ENCODE results near the gene TCEAL5.
"Not testable (repeated sequence)": the region's sequence is repeated elsewhere in the genome, so short reads cannot be mapped to it uniquely, and the experiment has no call there.

TCEAL5 gene

GRCh38 chrX:103248553-103248952 is 28.0 kb downstream of the TCEAL5 start:
- Mint-ChIP-seq H3K27me3 (ENCODE audit: low read depth, poor library complexity) (no peaks in the 10 kb centered on the region), H3K4me3 (no peak overlapping the region), H3K4me1 (peaks cover 26% of the 10 kb centered on the region), H3K27ac (no peak overlapping the region), H3K9me3 (peaks cover 7% of the 10 kb centered on the region), H3K36me3 (ENCODE audit: low read depth) (peaks cover 11% of the 10 kb centered on the region)
- DNase-seq, result no peak
- no peak for TF ChIP-seq CTCF (IDR thresholded peaks at IDR 0.05)

- no peaks in the 10 kb centered on the region for H3K4me1 Mint-ChIP-seq
- H3K4me3 Mint-ChIP-seq, result no peak overlapping the region
- TF ChIP-seq CTCF (IDR thresholded peaks at IDR 0.05), result no peak
- no peaks in the 10 kb centered on the region for H3K36me3 Mint-ChIP-seq (ENCODE audit: low read depth)
- DNase-seq, result no peak
- no peak overlapping the region for H3K27ac Mint-ChIP-seq
- H3K27me3 Mint-ChIP-seq (ENCODE audit: low read depth, poor library complexity), result peaks cover 8% of the 10 kb centered on the region
- H3K9me3 Mint-ChIP-seq, result peaks cover 11% of the 10 kb centered on the region
These were observed 36.4 kb downstream of the TCEAL5 start for GRCh38 chrX:103240155-103240554.

GRCh38 chrX:103236296-103236695 is 40.3 kb downstream of the TCEAL5 start:
- TF ChIP-seq CTCF (IDR thresholded peaks at IDR 0.05), result no peak
- H3K27ac Mint-ChIP-seq, result no peak overlapping the region
- H3K36me3 Mint-ChIP-seq (ENCODE audit: low read depth), result no peaks in the 10 kb centered on the region
- H3K9me3 Mint-ChIP-seq, result peaks cover 7% of the 10 kb centered on the region
- no peaks in the 10 kb centered on the region for H3K4me1 Mint-ChIP-seq
- no peak overlapping the region for H3K4me3 Mint-ChIP-seq
- DNase-seq, result no peak
- H3K27me3 Mint-ChIP-seq (ENCODE audit: low read depth, poor library complexity), result no peaks in the 10 kb centered on the region

- not testable (repeated sequence) for H3K4me1 Mint-ChIP-seq; H3K9me3 Mint-ChIP-seq; H3K4me3 Mint-ChIP-seq; DNase-seq; H3K27me3 Mint-ChIP-seq (ENCODE audit: low read depth, poor library complexity); H3K36me3 Mint-ChIP-seq (ENCODE audit: low read depth); H3K27ac Mint-ChIP-seq
These were observed 40.9 kb downstream of the TCEAL5 start for GRCh38 chrX:103235608-103236007.

- peaks cover 7% of the 10 kb centered on the region for H3K9me3 Mint-ChIP-seq
- TF ChIP-seq CTCF (IDR thresholded peaks at IDR 0.05), result no peak
- DNase-seq, result no peak
- H3K4me1 Mint-ChIP-seq, result no peaks in the 10 kb centered on the region
- no peak overlapping the region for H3K4me3 Mint-ChIP-seq
- no peaks in the 10 kb centered on the region for H3K36me3 Mint-ChIP-seq (ENCODE audit: low read depth)
- H3K27ac Mint-ChIP-seq, result no peak overlapping the region
- H3K27me3 Mint-ChIP-seq (ENCODE audit: low read depth, poor library complexity), result no peaks in the 10 kb centered on the region
These were observed 41.7 kb downstream of the TCEAL5 start for GRCh38 chrX:103234869-103235268.

- H3K4me1 Mint-ChIP-seq, result no peaks in the 10 kb centered on the region
- H3K27ac Mint-ChIP-seq, result no peak overlapping the region
- TF ChIP-seq CTCF (IDR thresholded peaks at IDR 0.05), result no peak
- H3K9me3 Mint-ChIP-seq, result peaks cover 7% of the 10 kb centered on the region
- peaks cover 3% of the 10 kb centered on the region for H3K27me3 Mint-ChIP-seq (ENCODE audit: low read depth, poor library complexity)
- H3K36me3 Mint-ChIP-seq (ENCODE audit: low read depth), result no peaks in the 10 kb centered on the region
- no peak overlapping the region for H3K4me3 Mint-ChIP-seq
- no peak for DNase-seq
These were observed 43.3 kb downstream of the TCEAL5 start for GRCh38 chrX:103233263-103233662.

- peaks cover 44% of the 10 kb centered on the region for H3K9me3 Mint-ChIP-seq
- not testable (repeated sequence) for H3K27ac Mint-ChIP-seq, H3K4me1 Mint-ChIP-seq
These were observed 50.6 kb downstream of the TCEAL5 start for GRCh38 chrX:103225918-103226317.

More at GRCh38 chrX:103225918-103226317, 50.6 kb downstream of the TCEAL5 start:
- not testable (repeated sequence) for H3K36me3 Mint-ChIP-seq (ENCODE audit: low read depth); DNase-seq; H3K27me3 Mint-ChIP-seq (ENCODE audit: low read depth, poor library complexity); H3K4me3 Mint-ChIP-seq
